ENCODE data around the gene GEMIN5.

Gene GEMIN5

GRCh38 chr5:154849264-154849785, 88.7 kb downstream of the GEMIN5 start:
- DNase-seq, result no peak

GRCh38 chr5:154844809-154845208, 93.2 kb downstream of the GEMIN5 start:
- no peak for DNase-seq

- DNase-seq, result no peak
Observed at GRCh38 chr5:154842689-154843530, 95.1 kb downstream of the GEMIN5 start.

- DNase-seq, result no peak
Observed at GRCh38 chr5:154841273-154841661, 96.7 kb downstream of the GEMIN5 start.

GRCh38 chr5:154840435-154841272, 97.4 kb downstream of the GEMIN5 start:
- DNase-seq, result no peak

Measured in CD4-positive, alpha-beta T cell treated with Interleukin-10 for 1 hour (primary cell).